ENCODE data around the gene MND1.

DNA sequence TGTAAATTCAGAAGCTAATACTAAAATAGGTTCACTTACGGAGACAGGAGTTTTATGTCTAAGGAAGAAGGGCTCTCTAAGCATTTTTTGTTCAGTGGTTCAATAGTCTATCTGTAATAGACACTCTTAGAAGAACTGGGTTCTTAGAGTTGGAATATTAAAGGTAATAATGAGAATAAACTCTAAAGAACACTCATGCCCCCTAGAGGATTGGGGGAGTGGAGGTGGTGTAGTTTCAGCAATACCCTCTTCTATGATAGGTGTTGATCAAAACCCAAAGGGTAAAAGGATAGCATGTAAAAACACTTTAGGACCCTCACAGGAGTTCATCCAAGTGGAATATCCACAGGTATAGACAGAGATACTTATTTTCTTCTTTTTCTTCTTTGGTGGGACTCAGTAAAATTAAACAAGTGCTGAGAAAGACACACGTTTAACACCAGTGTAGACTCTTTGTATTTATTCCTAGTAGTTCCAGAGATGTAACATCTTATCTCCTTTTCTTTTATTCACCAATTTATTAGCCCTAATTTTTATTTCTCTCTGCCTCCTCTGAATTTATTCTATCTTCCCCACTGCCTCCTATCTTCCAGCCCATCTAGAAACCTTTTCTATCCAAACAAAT, 25.7 kb upstream of the MND1 start:
- TF ChIP-seq, protein P1, sequence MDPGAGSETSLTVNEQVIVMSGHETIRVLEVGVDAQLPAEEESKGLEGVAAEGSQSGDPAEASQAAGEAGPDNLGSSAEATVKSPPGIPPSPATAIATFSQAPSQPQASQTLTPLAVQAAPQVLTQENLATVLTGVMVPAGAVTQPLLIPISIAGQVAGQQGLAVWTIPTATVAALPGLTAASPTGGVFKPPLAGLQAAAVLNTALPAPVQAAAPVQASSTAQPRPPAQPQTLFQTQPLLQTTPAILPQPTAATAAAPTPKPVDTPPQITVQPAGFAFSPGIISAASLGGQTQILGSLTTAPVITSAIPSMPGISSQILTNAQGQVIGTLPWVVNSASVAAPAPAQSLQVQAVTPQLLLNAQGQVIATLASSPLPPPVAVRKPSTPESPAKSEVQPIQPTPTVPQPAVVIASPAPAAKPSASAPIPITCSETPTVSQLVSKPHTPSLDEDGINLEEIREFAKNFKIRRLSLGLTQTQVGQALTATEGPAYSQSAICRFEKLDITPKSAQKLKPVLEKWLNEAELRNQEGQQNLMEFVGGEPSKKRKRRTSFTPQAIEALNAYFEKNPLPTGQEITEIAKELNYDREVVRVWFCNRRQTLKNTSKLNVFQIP (CRISPR knock-in tag; IDR thresholded peaks at IDR 0.05; ENCODE audit: borderline replicate concordance, low read depth), result no peak
- no peak for TF ChIP-seq ARNTL (CRISPR knock-in tag; IDR thresholded peaks at IDR 0.05; ENCODE audit: borderline replicate concordance, low read depth)
- no peak for TF ChIP-seq RARB (CRISPR knock-in tag; IDR thresholded peaks at IDR 0.05)
- no peak for TF ChIP-seq ZNF8 (CRISPR knock-in tag; IDR thresholded peaks at IDR 0.05)
- TF ChIP-seq PPARA (CRISPR knock-in tag; IDR thresholded peaks at IDR 0.05; ENCODE audit: borderline replicate concordance), result no peak
- TF ChIP-seq, protein P2, sequence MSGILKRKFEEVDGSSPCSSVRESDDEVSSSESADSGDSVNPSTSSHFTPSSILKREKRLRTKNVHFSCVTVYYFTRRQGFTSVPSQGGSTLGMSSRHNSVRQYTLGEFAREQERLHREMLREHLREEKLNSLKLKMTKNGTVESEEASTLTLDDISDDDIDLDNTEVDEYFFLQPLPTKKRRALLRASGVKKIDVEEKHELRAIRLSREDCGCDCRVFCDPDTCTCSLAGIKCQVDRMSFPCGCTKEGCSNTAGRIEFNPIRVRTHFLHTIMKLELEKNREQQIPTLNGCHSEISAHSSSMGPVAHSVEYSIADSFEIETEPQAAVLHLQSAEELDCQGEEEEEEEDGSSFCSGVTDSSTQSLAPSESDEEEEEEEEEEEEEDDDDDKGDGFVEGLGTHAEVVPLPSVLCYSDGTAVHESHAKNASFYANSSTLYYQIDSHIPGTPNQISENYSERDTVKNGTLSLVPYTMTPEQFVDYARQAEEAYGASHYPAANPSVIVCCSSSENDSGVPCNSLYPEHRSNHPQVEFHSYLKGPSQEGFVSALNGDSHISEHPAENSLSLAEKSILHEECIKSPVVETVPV (CRISPR knock-in tag; IDR thresholded peaks at IDR 0.05), result no peak
- no peak for TF ChIP-seq ISL1 (CRISPR knock-in tag; IDR thresholded peaks at IDR 0.05)
- TF ChIP-seq ZFP3 (CRISPR knock-in tag; IDR thresholded peaks at IDR 0.05), result no peak
- TF ChIP-seq, protein P3, sequence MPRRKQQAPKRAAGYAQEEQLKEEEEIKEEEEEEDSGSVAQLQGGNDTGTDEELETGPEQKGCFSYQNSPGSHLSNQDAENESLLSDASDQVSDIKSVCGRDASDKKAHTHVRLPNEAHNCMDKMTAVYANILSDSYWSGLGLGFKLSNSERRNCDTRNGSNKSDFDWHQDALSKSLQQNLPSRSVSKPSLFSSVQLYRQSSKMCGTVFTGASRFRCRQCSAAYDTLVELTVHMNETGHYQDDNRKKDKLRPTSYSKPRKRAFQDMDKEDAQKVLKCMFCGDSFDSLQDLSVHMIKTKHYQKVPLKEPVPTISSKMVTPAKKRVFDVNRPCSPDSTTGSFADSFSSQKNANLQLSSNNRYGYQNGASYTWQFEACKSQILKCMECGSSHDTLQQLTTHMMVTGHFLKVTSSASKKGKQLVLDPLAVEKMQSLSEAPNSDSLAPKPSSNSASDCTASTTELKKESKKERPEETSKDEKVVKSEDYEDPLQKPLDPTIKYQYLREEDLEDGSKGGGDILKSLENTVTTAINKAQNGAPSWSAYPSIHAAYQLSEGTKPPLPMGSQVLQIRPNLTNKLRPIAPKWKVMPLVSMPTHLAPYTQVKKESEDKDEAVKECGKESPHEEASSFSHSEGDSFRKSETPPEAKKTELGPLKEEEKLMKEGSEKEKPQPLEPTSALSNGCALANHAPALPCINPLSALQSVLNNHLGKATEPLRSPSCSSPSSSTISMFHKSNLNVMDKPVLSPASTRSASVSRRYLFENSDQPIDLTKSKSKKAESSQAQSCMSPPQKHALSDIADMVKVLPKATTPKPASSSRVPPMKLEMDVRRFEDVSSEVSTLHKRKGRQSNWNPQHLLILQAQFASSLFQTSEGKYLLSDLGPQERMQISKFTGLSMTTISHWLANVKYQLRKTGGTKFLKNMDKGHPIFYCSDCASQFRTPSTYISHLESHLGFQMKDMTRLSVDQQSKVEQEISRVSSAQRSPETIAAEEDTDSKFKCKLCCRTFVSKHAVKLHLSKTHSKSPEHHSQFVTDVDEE (CRISPR knock-in tag; IDR thresholded peaks at IDR 0.05), result no peak
- no peak for TF ChIP-seq ZC3H10 (CRISPR knock-in tag; IDR thresholded peaks at IDR 0.05)
- TF ChIP-seq, protein P4, sequence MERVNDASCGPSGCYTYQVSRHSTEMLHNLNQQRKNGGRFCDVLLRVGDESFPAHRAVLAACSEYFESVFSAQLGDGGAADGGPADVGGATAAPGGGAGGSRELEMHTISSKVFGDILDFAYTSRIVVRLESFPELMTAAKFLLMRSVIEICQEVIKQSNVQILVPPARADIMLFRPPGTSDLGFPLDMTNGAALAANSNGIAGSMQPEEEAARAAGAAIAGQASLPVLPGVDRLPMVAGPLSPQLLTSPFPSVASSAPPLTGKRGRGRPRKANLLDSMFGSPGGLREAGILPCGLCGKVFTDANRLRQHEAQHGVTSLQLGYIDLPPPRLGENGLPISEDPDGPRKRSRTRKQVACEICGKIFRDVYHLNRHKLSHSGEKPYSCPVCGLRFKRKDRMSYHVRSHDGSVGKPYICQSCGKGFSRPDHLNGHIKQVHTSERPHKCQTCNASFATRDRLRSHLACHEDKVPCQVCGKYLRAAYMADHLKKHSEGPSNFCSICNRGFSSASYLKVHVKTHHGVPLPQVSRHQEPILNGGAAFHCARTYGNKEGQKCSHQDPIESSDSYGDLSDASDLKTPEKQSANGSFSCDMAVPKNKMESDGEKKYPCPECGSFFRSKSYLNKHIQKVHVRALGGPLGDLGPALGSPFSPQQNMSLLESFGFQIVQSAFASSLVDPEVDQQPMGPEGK (CRISPR knock-in tag; IDR thresholded peaks at IDR 0.05; ENCODE audit: borderline replicate concordance), result no peak
- no peak for TF ChIP-seq ESRRG (CRISPR knock-in tag; IDR thresholded peaks at IDR 0.05)
- no peak for TF ChIP-seq ZFP30 (CRISPR knock-in tag; IDR thresholded peaks at IDR 0.05)
- TF ChIP-seq BACH2 (CRISPR knock-in tag; IDR thresholded peaks at IDR 0.05; ENCODE audit: borderline replicate concordance), result no peak
